NB4 (cell line): ENCODE results near the gene STPG4.

Experiments used
- DNase-seq: peaks from one replicate; pipeline ENCODE4 v3.0.0; 2010; ENCODE audit warnings: low read depth
- H3K4me3 ChIP-seq: one replicate; pipeline ENCODE4 v1.5.1; 2011; ENCODE audit warnings: mild to moderate bottlenecking, low read depth, low read length, moderate library complexity
- MAX ChIP-seq: IDR thresholded peaks from 2 replicates; pipeline ENCODE4 v1.6.1; 2011; ENCODE audit warnings: low read depth, low read length
- MYC ChIP-seq: IDR thresholded peaks from 2 replicates; pipeline ENCODE4 v1.6.1; 2011; ENCODE audit warnings: low read depth, low read length
- POLR2A ChIP-seq: IDR thresholded peaks from 2 replicates; pipeline ENCODE4 v1.6.1; 2011; ENCODE audit warnings: mild to moderate bottlenecking; ENCODE audit not compliant: insufficient read length; ENCODE audit errors: extremely low read depth
- TF ChIP-seq, protein P1 (sequence below): IDR thresholded peaks from one replicate; pipeline ENCODE4 v1.5.1; 2012; ENCODE audit warnings: low read depth, low read length

STPG4 gene

GRCh38 chr2:47039489-47039870 lies 115.6 kb downstream of the STPG4 start:
- DNase-seq: no peak
- TF ChIP-seq POLR2A: no peak
- TF ChIP-seq MYC: no peak
- TF ChIP-seq MAX: no peak
- TF ChIP-seq, protein P1, sequence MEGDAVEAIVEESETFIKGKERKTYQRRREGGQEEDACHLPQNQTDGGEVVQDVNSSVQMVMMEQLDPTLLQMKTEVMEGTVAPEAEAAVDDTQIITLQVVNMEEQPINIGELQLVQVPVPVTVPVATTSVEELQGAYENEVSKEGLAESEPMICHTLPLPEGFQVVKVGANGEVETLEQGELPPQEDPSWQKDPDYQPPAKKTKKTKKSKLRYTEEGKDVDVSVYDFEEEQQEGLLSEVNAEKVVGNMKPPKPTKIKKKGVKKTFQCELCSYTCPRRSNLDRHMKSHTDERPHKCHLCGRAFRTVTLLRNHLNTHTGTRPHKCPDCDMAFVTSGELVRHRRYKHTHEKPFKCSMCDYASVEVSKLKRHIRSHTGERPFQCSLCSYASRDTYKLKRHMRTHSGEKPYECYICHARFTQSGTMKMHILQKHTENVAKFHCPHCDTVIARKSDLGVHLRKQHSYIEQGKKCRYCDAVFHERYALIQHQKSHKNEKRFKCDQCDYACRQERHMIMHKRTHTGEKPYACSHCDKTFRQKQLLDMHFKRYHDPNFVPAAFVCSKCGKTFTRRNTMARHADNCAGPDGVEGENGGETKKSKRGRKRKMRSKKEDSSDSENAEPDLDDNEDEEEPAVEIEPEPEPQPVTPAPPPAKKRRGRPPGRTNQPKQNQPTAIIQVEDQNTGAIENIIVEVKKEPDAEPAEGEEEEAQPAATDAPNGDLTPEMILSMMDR: no peak
- H3K4me3 ChIP-seq: no peak overlapping the region

GRCh38 chr2:47038656-47039488 lies 116.2 kb downstream of the STPG4 start:
- no peak for TF ChIP-seq MAX
- TF ChIP-seq POLR2A: no peak
- no peak for TF ChIP-seq MYC
- TF ChIP-seq, protein P1: no peak
- H3K4me3 ChIP-seq: no peak overlapping the region
- DNase-seq: no peak

- H3K4me3 ChIP-seq: no peak overlapping the region
- TF ChIP-seq MYC: no peak
- TF ChIP-seq, protein P1: no peak
- DNase-seq: no peak
Measured at GRCh38 chr2:47037678-47038077, 117.4 kb downstream of the STPG4 start.
